Kasumi-1 (cell line): ENCODE data around the gene VARS2.
"Not testable (repeated sequence)": the region's sequence is repeated elsewhere in the genome, so short reads cannot be mapped to it uniquely, and the experiment has no call there.

Source experiments
- DNase-seq, 2 experiments: peaks; one replicate each; lab custom pipeline; 2025; lab: John Stamatoyannopoulos, UW

VARS2 gene

DNA sequence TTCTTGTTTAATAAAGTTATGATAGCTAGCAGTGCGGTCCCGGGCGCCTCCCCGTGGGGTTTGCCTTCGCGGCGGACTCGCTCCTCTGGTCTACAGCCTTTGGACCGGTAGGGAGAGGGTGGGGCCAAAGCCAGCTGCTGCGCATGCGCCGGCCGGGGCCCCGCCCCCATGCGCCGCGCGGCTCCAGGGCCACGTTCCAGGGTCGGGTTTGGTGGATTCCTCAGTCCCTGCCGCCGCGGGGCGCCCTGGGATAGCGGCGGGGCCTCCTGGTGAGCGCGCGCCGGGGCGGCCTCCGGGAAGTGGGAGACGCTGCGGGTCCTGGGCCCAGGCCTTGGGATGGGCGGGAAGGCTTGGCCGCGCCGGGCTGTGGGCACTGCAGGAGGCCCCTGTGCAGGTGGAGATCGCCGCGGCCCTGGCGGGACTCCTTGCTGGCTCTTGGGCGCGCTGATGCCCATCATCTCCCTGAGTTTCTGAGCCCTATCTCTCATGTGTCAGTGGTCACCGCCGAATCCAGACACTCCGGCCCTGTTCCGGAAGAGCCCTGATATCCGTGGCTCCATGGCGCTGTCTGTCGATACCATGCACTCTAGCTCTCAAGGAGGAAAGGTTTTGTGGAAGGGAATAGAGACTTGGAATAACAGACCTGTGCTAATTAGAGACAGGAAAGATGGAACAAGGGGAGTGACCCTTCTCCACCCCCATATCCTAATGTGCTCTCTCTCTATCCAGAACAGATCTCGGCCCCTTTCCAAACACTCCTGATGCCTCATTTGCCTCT is at the start of gene VARS2:
Gene VARS2 (plus strand): TSS at position 163 of the 778 bp plus-strand sequence. CDS start 599 bp downstream, at position 762.
- peak; percentile 69 to 83 for DNase-seq

GRCh38 chr6:30864325-30864724 is 49.7 kb upstream of the VARS2 start:
- no peak for DNase-seq

DNA sequence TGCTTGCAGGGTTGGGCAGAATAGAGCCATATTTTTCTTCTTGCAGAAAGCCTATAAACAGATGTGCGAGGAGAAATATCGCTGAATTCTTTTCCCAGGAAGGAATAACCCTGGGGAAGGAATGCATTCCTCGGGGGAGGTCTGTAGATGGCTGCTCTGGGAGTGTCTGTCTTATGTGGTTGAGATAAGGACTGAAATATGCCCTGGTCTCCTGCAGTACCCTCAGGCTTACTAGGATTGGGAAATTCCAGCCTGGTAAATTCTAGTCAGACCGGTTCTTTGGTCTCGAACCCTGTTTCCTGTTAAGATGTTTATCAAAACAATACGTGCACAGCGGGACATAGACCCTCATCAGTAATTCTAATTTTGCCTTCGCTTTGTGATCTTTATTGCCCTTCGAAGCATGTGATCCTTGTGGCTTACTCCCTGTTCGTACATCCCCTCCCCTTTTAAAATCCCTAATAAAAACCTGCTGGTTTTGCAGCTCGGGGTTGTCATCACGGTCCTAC is 44.7 kb upstream of the VARS2 start:
- DNase-seq: not testable (repeated sequence)

DNA sequence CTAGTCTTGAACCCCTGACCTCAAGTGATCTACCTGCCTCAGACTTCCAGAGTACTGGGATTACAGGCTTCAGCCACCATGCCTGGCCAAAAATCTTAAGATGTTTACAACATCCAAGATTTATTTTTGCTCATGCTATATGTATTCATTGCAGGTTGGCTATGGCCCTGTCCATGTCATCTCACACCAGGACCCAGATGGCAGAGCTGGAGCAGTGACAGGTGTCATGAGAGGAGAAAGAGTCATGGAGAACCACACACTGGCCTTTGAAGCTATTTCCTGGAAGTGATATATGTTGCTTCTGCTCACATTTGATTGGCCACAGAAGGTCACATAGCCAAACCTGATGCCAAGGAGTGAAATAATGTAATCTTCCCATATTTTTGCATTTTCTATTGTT is 43.5 kb upstream of the VARS2 start:
- no peak for DNase-seq

DNA sequence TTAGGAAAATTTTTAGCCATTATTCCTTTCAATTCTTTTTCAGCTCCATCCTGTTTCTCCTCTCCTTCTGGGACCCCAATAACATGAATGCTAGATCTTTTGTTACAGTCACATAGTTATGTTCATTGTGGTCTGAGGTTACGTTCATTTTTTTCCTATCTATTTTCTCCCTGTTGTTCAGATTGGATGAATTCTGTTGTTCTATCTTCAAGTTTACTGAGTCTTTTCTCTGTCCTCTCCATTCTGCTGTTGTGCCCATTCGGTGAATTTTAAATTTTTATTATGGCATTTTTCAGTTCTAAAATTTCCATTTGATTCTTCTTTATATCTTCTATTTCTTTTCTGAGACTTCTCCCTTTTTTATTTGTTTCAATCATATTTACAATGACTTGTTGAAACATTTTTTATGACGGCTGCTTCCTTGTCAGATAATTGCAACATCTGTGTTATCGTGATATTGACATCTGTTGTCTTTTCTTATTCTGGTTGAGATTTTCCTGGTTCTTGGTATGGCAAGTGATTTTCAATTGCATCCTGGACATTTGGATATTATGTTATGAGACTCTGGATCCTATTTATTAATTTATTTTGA is 42.4 kb upstream of the VARS2 start:
- DNase-seq: no peak

DNA sequence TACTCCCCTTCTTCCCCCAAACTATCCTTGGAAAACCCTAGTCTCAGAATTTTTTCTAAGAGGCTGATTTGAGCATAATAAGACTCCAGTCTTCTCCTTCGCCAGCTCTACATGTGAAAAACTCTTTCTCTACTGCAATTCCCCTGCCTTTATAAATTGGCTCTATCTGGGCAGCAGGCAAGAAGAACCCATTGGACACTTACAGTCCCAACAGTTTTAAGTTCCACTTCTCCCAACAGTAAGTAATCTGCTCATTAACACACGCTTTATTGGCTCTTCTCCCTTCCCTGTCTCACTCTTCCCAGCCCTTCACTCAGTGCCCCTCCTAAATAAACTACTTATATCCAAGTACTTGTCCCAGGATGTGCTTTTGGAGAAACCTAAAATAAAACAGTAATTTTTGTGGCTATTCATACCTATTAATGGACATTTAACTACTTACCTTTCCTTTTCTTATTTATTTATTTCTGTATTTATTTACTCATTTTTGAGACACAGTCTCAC is 40.8 kb upstream of the VARS2 start:
- DNase-seq: no peak

GRCh38 chr6:30873795-30874194 is 40.2 kb upstream of the VARS2 start:
- DNase-seq: not testable (repeated sequence)

- no peak for DNase-seq
These were observed 38.6 kb upstream of the VARS2 start for GRCh38 chr6:30875244-30876038.

DNA sequence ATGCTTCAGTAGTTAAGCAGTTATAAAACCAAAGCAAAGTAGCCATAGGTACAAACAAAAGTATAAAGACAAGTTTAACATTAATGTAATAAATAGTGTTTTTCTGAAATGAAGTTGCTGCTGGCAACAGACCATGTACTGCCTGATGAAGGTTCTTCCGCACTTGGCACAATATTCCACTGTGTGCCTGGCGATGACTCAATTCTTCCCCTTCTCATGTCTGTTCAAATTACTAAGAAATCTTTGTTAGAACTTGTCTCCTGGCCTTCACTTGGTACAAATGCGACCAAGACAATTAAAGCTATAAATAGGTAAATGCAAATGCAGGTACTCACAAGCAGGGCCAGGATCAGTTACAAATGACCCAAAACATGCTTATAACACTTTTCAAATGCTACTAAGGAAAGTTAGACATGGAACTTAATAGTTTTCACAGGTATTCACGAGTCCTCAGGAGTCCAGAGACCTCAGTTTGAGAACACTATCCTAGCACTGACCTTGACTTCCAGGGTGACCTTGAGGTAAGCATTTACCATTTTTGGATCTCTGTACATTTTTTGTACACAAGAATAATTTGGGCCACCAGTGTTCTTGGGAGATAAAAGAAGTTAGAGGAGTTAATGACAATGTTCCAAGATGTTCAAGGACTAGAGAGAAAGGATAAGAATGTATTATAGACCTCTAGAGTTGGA is 37.9 kb upstream of the VARS2 start:
- no peak for DNase-seq

GRCh38 chr6:30877419-30878262 is 36.4 kb upstream of the VARS2 start:
- DNase-seq: peak; percentile 55 to 60

DNA sequence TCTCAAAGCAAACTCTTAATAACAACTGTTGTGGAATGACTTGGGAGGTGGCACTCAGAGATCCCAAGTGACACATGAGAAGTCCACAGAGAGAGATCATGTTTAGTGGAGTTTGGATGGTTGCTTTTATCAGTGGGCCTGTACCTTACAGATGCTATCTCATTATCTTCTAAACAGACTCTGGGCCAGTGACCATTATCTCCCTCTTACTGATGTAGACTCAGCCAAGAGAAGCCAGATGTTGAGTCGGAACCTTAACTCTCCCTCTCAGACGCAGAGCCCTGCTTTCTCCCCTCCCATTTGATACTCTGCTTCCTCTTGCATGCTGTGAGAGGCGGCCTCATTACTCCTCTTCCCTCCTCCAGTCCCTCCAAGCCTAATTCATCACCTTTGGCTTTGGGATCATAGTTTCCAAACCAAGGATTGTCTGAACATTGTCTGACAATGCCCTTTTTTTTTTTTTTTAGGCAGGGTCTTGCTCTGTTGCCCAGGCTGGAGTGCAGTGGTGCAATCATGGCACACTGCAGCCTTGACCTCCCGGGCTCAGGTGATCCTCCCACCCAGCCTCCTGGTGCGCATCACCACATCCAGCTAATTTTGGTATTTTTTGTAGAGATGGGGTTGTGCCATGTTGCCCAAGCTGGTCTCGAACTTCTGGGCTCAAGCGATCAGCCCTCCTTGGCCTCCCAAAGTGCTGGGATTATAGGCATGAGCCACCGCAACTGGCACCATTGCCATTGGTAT is 34.2 kb upstream of the VARS2 start:
- no peak for DNase-seq

GRCh38 chr6:30880698-30881252 is 33.3 kb upstream of the VARS2 start:
- no peak for DNase-seq

DNA sequence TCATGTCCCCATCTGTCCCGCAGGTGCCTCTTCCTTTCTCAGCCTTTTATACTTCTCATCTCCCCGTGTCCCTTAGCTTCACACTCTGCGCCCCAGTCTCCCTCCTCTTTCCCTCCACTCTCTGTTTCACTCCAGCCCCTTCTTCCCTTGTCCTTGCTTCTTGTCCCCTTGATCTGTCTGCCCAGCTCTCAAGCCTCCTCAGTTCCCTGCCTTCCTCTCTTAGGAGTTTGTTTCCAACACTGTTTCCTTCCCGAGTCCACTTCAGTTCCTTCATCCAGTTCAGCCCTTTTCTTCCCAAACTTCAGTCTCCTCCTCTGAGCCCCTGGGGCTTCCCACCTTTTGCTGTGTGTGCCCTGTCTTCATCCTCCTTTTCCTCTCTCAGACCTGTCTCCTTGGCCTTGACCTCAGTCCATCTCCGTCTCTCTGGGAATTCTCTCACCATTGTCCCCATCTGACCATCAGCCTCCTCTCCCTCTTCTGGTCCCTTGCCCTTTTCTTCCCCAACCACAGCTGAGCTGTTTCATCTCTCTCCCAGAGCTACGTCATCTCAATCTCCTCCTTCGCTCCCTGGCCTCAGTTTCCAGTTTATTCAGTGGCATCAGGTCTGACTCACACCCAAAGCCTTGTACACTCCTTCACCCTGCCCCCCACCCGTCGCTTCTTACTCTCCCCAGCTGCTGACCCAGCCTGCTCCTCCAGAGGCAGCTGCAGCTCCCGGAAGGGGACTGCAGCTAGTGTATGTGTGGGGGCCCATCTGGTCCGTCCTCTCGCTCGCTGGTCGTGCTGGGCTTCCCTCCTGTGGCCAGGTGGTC is 32.4 kb upstream of the VARS2 start:
- no peak for DNase-seq

DNA sequence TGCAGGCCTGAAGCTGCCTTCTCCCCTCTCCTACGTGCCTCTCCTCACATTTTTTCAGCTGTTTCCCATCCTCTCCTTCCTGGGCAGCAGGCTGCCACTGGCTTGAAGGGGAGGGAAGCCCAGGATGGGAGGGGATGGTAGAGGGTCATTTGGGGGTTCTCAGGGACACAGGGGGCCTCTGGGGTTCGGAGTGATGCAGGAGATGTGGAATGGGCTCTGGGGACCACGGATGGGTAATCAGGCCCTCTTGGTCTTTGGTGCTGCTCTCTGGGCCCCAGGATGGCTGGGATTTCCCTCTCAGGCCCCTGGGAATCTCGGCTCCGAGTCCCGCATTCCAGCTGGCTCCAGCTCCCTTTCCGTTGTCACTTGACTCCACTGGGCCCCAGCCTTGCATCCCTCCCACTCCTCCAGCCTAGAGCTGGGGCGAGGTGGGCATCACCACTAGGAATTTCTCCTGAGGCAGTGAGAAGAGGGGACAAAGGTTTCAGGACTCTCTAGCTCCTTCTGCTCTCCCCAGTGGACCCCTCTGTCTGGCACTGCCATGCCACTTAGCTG is 31.8 kb upstream of the VARS2 start:
- DNase-seq: no peak

DNA sequence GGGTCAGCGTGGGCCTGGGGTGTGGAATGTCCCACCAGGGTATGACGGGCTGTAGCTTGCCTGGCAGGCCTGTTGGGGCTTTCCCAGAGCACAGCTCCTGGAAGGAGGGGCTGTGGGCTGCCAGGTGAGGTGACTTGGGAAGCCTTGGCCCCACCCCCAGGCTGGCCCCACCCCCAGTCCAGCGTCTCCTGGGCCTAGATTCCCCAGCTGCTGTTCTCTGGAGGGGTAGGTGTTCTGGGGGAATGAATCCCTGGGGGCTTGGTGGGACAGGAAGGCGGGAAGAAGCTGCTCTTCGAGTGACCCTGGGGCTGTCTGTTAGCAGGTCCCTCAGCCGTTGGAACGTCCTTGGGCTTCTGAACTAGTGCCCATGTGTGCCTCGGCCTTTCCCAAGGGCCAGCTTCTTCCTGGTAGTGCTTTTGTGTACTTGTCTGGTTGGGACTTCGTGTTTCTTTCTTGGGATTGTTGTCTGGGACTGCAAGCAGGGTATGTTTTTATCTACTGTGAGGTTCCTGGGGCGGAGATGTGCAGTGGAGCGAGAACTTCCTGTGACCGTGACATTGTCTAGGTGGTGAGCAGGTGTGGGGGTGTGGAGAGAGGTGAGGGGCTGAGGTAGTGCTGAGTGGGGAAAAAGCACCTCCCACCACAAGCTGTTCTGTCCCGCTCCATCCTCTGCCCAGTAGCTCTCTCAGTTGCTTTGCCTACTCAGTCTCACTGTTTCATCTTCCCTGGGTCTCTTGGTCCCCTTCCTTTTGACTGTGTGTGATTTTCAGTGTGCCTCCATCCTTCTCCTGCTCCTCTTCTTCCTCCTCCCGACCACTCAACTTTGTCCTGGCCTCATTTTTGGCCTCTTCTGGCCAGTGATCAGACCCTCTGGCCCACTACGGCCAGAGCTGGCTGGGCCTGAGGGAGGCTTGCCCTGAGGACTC is 31.0 kb upstream of the VARS2 start:
- DNase-seq: no peak

- DNase-seq: peak; percentile 11 to 18
These were observed 30.1 kb upstream of the VARS2 start, which contains the start of gene DDR1 for GRCh38 chr6:30883685-30884520. Gene DDR1 (plus strand): TSS chr6:30884519. CDS start chr6:30888730, 4,211 bp downstream.
